HCT116 (cell line): ENCODE results near the gene SEMA4D. TPM values are rescaled to one million over a fixed set of nuclear protein-coding genes. Genes with fewer than 3 reads are reported as not detected.

Experiments
- ATAC-seq: fragments of 200-7000 bp; cut with Tn5 transposase; 2 replicates; pipeline ENCODE4 v1.9.1; 2020; ENCODE audit warnings: mild to moderate bottlenecking, moderate library complexity
- BruUV-seq: library from RNA; stranded (reverse); fragments of 400-500 nt; replicated peaks from 2 replicates; lab custom pipeline; 2021; lab: Mats Ljungman, UMichigan
- CTCF ChIA-PET: fragments of 300-600 bp; sonication (Branson Sonifier 250); formaldehyde crosslinking; loops from one replicate; lab custom pipeline; 2021; ENCODE audit warnings: antibody characterized with exemption; lab: Charles Lee
- POLR2A ChIA-PET: fragments of 300-600, 350-600 bp; sonication (Branson Sonifier 250); formaldehyde crosslinking; loops from one replicate; lab custom pipeline; 2021; ENCODE audit warnings: antibody characterized with exemption; lab: Charles Lee
- RAD21 ChIA-PET, 2 experiments: fragments of 300-600 bp; sonication (Branson Sonifier 250); formaldehyde crosslinking; loops; one replicate each; lab custom pipeline; 2023; ENCODE audit warnings: low total read pairs in 2 of 2; ENCODE audit not compliant: uncharacterized antibody in 2 of 2, unreplicated experiment in 2 of 2, low non-redundant PET in 1 of 2; lab: Charles Lee
- DNase-seq: peaks from one replicate; pipeline ENCODE4 v3.0.0-alpha.2; 2010; ENCODE audit warnings: low read depth, low spot score
- H2AFZ ChIP-seq: fragments of 200-600 bp; shearing (Covaris generic), sonication (generic); 2 replicates; pipeline ENCODE4 v1.6.1; 2017; ENCODE audit warnings: low read depth, mixed run types, mixed read lengths, antibody characterized with exemption, low read length; ENCODE audit not compliant: poor library complexity, severe bottlenecking
- H3K27ac ChIP-seq: 2 replicates; pipeline ENCODE4 v1.5.1; 2012; ENCODE audit warnings: low read depth, low read length
- H3K27me3 ChIP-seq: fragments of 200-600 bp; sonication (generic); 2 replicates; pipeline ENCODE4 v1.6.1; 2016; ENCODE audit warnings: mixed run types, low read length, mixed read lengths; ENCODE audit not compliant: insufficient read depth
- H3K36me3 ChIP-seq, 2 experiments: fragments of 200-500 bp in 1 of 2; fragments of 200-600 bp in 1 of 2; sonication (Bioruptor generic) in 1 of 2; sonication (generic) in 1 of 2; 2 replicates each; pipeline versions ENCODE4 v1.5.1 to v1.6.1; 2014 to 2016; ENCODE audit warnings: low read length in 2 of 2, inconsistent platforms in 1 of 2, mixed read lengths in 1 of 2, mixed run types in 1 of 2; ENCODE audit not compliant: insufficient read depth in 2 of 2, control insufficient read depth in 1 of 2
- H3K4me1 ChIP-seq, 2 experiments: fragments of 200-600 bp in 1 of 2; sonication (generic) in 1 of 2; 2 replicates each; pipeline versions ENCODE4 v1.5.1 to v1.6.1; 2012 to 2017; ENCODE audit warnings: low read length in 2 of 2, inconsistent platforms in 1 of 2, mild to moderate bottlenecking in 1 of 2, mixed read lengths in 1 of 2, mixed run types in 1 of 2, moderate library complexity in 1 of 2; ENCODE audit not compliant: insufficient read depth in 2 of 2, control insufficient read depth in 1 of 2
- H3K4me2 ChIP-seq: fragments of 200-600 bp; sonication (generic); 2 replicates; pipeline ENCODE4 v1.6.1; 2017; ENCODE audit warnings: mixed run types, low read length, mixed read lengths
- H3K4me3 ChIP-seq, 2 experiments: fragments of 200-600 bp in 1 of 2; sonication (generic) in 1 of 2; replicated peaks in 1 of 2; 2 replicates each; pipeline ENCODE4 v1.5.1; 2011 to 2016; ENCODE audit warnings: low read length in 2 of 2, control low read depth in 1 of 2, low read depth in 1 of 2, mild to moderate bottlenecking in 1 of 2, mixed read lengths in 1 of 2, mixed run types in 1 of 2
- H3K79me2 ChIP-seq: fragments of 200-600 bp; sonication (generic); 2 replicates; pipeline ENCODE4 v1.6.1; 2017; ENCODE audit warnings: mild to moderate bottlenecking, mixed run types, low read length, moderate library complexity, mixed read lengths; ENCODE audit not compliant: insufficient read depth
- H3K9ac ChIP-seq: fragments of 200-600 bp; sonication (generic); 2 replicates; pipeline ENCODE4 v1.6.1; 2016; ENCODE audit warnings: low read length, mixed read lengths
- H3K9me2 ChIP-seq: fragments of 200-600 bp; sonication (generic), shearing (Covaris generic); 2 replicates; pipeline ENCODE4 v1.6.1; 2017; ENCODE audit warnings: mixed run types, mild to moderate bottlenecking, moderate library complexity; ENCODE audit not compliant: insufficient read depth
- H3K9me3 ChIP-seq, 2 experiments: fragments of 200-500 bp in 1 of 2; fragments of 200-600 bp in 1 of 2; sonication (Bioruptor generic) in 1 of 2; sonication (generic) in 1 of 2; 2 replicates each; pipeline ENCODE4 v1.6.1; 2014 to 2017; ENCODE audit warnings: low read length in 2 of 2, mixed read lengths in 2 of 2, inconsistent platforms in 1 of 2, low read depth in 1 of 2, mild to moderate bottlenecking in 1 of 2, mixed run types in 1 of 2, moderate library complexity in 1 of 2; ENCODE audit not compliant: control insufficient read depth in 1 of 2, insufficient read depth in 1 of 2
- H4K20me1 ChIP-seq: fragments of 200-600 bp; sonication (generic), shearing (Covaris generic); 2 replicates; pipeline ENCODE4 v1.6.1; 2017; ENCODE audit warnings: mixed run types, mild to moderate bottlenecking, moderate library complexity; ENCODE audit not compliant: insufficient read depth
- CBX3 ChIP-seq: IDR thresholded peaks from 2 replicates; pipeline ENCODE4 v1.6.1; 2012; ENCODE audit warnings: low read depth
- ELF1 ChIP-seq: IDR thresholded peaks from 2 replicates; pipeline ENCODE4 v1.6.1; 2012; ENCODE audit warnings: low read depth, borderline replicate concordance
- FOSL1 ChIP-seq: IDR thresholded peaks from 2 replicates; pipeline ENCODE4 v1.6.1; 2012; ENCODE audit warnings: low read depth
- RAD21 ChIP-seq: IDR thresholded peaks from 2 replicates; pipeline ENCODE4 v1.6.1; 2012; ENCODE audit warnings: low read depth, mild to moderate bottlenecking
- SP1 ChIP-seq: IDR thresholded peaks from 2 replicates; pipeline ENCODE4 v1.6.1; 2012; ENCODE audit warnings: low read depth
- SRF ChIP-seq: IDR thresholded peaks from 2 replicates; pipeline ENCODE4 v1.6.1; 2012; ENCODE audit warnings: low read depth
- ZNF274 ChIP-seq: fragments of 200-500 bp; sonication (Bioruptor generic); IDR thresholded peaks from 2 replicates; pipeline ENCODE4 v1.6.1; 2014; ENCODE audit warnings: mild to moderate bottlenecking, low read depth, low read length, inconsistent platforms
- intact Hi-C: fragments of 100-400 bp; cut with micrococcal nuclease; formaldehyde crosslinking; loops from 2 replicates; pipeline ENCODE4 v1.10.0; 2022
- total RNA-seq: library from RNA; stranded (reverse); gene quantifications from one replicate; pipeline ENCODE4 v1.2.1, GENCODE V29; 2021; ENCODE audit not compliant: unreplicated experiment
- TF ChIP-seq, protein P1 (sequence below): IDR thresholded peaks from 2 replicates; pipeline ENCODE4 v1.6.1; 2012; ENCODE audit warnings: low read depth
- TF ChIP-seq, protein P2 (sequence below), 3 experiments: fragments of 200-600 bp in 1 of 3; sonication (generic) in 1 of 3; IDR thresholded peaks in 2 of 3; conservative IDR thresholded peaks in 1 of 3; 2 replicates each; pipeline ENCODE4 v1.5.1; 2012 to 2017; ENCODE audit warnings: low read depth in 2 of 3, low read length in 2 of 3, antibody characterized with exemption in 1 of 3, borderline replicate concordance in 1 of 3, control low read depth in 1 of 3, mild to moderate bottlenecking in 1 of 3, mixed read lengths in 1 of 3, mixed run types in 1 of 3, moderate library complexity in 1 of 3; ENCODE audit not compliant: insufficient read depth in 1 of 3

SEMA4D gene
- total RNA-seq, 1 experiment from 2014 or later: 32.0 TPM

DNA sequence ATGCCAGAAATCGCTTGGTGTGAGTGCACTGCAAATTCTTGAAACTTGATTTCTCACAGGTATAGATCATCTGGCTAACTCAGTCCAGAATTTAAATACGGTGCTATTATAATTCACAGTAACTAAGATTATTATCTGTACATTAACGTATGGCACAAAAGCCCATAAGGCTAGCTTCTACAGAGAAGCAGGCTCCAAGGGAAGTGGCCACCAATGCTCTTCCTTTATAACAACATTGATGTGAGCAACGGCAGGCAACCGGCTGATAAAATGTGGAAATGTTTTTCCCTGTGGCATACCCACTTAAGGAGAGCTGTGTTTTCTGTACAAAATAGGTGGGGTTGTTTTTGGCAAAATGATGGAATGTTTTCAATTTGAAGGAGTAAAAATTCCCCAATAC, 35.7 kb downstream of the SEMA4D start:
- H3K27ac ChIP-seq: no peak overlapping the region
- no peak for ATAC-seq
- no peak for DNase-seq
- no peaks in the 10 kb centered on the region for H3K36me3 ChIP-seq
- no peaks in the 10 kb centered on the region for H3K27me3 ChIP-seq
- CTCF ChIA-PET: no interaction called here
- no peak overlapping the region for H3K9ac ChIP-seq
- no peaks in the 10 kb centered on the region for H3K9me3 ChIP-seq
- H3K79me2 ChIP-seq: no peaks in the 10 kb centered on the region; the same call in 1 of the 2 replicates
- no peaks in the 10 kb centered on the region for H3K9me2 ChIP-seq
- no peaks in the 10 kb centered on the region for H4K20me1 ChIP-seq
- intact Hi-C loops: no loop called here
- no peak for TF ChIP-seq CBX3
- TF ChIP-seq FOSL1: no peak
- TF ChIP-seq, protein P1, sequence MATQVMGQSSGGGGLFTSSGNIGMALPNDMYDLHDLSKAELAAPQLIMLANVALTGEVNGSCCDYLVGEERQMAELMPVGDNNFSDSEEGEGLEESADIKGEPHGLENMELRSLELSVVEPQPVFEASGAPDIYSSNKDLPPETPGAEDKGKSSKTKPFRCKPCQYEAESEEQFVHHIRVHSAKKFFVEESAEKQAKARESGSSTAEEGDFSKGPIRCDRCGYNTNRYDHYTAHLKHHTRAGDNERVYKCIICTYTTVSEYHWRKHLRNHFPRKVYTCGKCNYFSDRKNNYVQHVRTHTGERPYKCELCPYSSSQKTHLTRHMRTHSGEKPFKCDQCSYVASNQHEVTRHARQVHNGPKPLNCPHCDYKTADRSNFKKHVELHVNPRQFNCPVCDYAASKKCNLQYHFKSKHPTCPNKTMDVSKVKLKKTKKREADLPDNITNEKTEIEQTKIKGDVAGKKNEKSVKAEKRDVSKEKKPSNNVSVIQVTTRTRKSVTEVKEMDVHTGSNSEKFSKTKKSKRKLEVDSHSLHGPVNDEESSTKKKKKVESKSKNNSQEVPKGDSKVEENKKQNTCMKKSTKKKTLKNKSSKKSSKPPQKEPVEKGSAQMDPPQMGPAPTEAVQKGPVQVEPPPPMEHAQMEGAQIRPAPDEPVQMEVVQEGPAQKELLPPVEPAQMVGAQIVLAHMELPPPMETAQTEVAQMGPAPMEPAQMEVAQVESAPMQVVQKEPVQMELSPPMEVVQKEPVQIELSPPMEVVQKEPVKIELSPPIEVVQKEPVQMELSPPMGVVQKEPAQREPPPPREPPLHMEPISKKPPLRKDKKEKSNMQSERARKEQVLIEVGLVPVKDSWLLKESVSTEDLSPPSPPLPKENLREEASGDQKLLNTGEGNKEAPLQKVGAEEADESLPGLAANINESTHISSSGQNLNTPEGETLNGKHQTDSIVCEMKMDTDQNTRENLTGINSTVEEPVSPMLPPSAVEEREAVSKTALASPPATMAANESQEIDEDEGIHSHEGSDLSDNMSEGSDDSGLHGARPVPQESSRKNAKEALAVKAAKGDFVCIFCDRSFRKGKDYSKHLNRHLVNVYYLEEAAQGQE: no peak
- no peak for TF ChIP-seq ZNF274
- no peak for TF ChIP-seq ELF1
- TF ChIP-seq, all 23 proteins: peak for 0
- H3K4me1 ChIP-seq: peaks cover 0 to 13% of the 10 kb centered on the region in 2 experiments; a peak in 1 of 4 replicates
- no peak overlapping the region for H3K4me3 ChIP-seq
- ChIA-PET RAD21 (no interaction called here), POLR2A (no interaction called here)
- BruUV-seq: no TSS peak
- H3K4me2 ChIP-seq: no peak overlapping the region
- H2AFZ ChIP-seq: no peak overlapping the region

DNA sequence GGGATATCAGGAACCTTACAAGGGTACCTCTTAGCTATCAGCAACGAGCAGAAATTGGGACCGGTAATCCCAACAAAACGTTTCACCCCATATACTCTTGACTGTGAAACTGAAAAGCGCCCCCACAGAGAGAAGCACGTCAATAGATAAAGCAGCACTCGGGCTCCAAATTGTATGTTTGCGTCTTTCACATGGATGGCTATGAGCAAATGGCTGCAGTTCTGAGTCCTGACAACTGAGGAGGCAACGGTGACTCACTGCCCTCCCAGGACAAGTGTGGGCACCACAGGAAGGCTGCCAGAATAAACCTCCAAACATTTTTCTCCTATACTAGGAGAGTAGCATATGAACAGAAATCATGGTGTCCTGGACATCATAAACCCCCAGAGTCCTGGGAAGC, 36.6 kb downstream of the SEMA4D start:
- ATAC-seq: no peak
- no peak for TF ChIP-seq RAD21
- TF ChIP-seq, protein P2, sequence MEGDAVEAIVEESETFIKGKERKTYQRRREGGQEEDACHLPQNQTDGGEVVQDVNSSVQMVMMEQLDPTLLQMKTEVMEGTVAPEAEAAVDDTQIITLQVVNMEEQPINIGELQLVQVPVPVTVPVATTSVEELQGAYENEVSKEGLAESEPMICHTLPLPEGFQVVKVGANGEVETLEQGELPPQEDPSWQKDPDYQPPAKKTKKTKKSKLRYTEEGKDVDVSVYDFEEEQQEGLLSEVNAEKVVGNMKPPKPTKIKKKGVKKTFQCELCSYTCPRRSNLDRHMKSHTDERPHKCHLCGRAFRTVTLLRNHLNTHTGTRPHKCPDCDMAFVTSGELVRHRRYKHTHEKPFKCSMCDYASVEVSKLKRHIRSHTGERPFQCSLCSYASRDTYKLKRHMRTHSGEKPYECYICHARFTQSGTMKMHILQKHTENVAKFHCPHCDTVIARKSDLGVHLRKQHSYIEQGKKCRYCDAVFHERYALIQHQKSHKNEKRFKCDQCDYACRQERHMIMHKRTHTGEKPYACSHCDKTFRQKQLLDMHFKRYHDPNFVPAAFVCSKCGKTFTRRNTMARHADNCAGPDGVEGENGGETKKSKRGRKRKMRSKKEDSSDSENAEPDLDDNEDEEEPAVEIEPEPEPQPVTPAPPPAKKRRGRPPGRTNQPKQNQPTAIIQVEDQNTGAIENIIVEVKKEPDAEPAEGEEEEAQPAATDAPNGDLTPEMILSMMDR (IDR thresholded peaks at IDR 0.05 in 2 of 3, conservative IDR thresholded peaks at IDR 0.05 in 1 of 3; ENCODE audit: borderline replicate concordance in 1 of 3, insufficient read depth in 1 of 3, low read depth in 2 of 3, low read length in 2 of 3): no peak
- no peak for TF ChIP-seq SRF
- no peak for TF ChIP-seq FOSL1
- TF ChIP-seq SP1: no peak
- Histone ChIP-seq H3K79me2 (no peaks in the 10 kb centered on the region; the same call in 1 of the 2 replicates), H3K4me1 (peaks cover 0 to 13% of the 10 kb centered on the region in 2 experiments; a peak in 1 of 4 replicates), H3K9me3 (no peaks in the 10 kb centered on the region), H3K36me3 (no peaks in the 10 kb centered on the region), H3K4me2 (no peak overlapping the region), H2AFZ (no peak overlapping the region), H3K27ac (no peak overlapping the region), H3K9ac (no peak overlapping the region), H4K20me1 (no peaks in the 10 kb centered on the region), H3K27me3 (no peaks in the 10 kb centered on the region), H3K4me3 (no peak overlapping the region), H3K9me2 (no peaks in the 10 kb centered on the region)
- intact Hi-C loops: no loop called here
- no peak for DNase-seq
- ChIA-PET RAD21 (no interaction called here), POLR2A (no interaction called here), CTCF (no interaction called here)
- BruUV-seq: no TSS peak
